Kidney (tissue), 14 donors: ENCODE measurements around the gene COBL. TPM values are rescaled to one million over a fixed set of nuclear protein-coding genes. Genes with fewer than 3 reads are reported as not detected.

Experiments
- DNase-seq, 5 donors: peaks; one replicate each; pipeline ENCODE4 v3.0.0-alpha.2; 2013 to 2020
- FAIRE-seq: peaks from 2 replicates; lab custom pipeline; 2012; peaks lifted over from hg19 to GRCh38; lab: Jason Lieb, UNC
- H3K27ac ChIP-seq, 2 donors: one replicate each; pipeline ENCODE4 v1.7.0; 2013; ENCODE audit warnings: low read depth in 2 of 2, low read length in 2 of 2, inconsistent platforms in 1 of 2
- H3K27me3 ChIP-seq: one replicate; pipeline ENCODE4 v1.7.1; 2013; ENCODE audit warnings: low read length, inconsistent platforms; ENCODE audit not compliant: control insufficient read depth, insufficient read depth
- H3K36me3 ChIP-seq, 3 donors: one replicate each; pipeline versions ENCODE4 v1.7.0 to v1.7.1; 2013; ENCODE audit warnings: low read length in 3 of 3, control low read depth in 1 of 3, inconsistent platforms in 1 of 3; ENCODE audit not compliant: insufficient read depth in 3 of 3, control insufficient read depth in 2 of 3
- H3K4me1 ChIP-seq, 3 donors: one replicate each; pipeline versions ENCODE4 v1.7.0 to v1.7.1; 2013; ENCODE audit warnings: low read length in 3 of 3, inconsistent platforms in 1 of 3, low read depth in 1 of 3; ENCODE audit not compliant: control insufficient read depth in 2 of 3, insufficient read depth in 2 of 3
- H3K4me3 ChIP-seq, 3 donors: one replicate each; pipeline versions ENCODE4 v1.7.0 to v1.8.1; 2013; ENCODE audit warnings: low read length in 3 of 3, control low read depth in 1 of 3, inconsistent platforms in 1 of 3
- H3K9ac ChIP-seq, 3 donors: one replicate each; pipeline versions ENCODE4 v1.7.0 to v1.7.1; 2013; ENCODE audit warnings: low read length in 3 of 3, control low read depth in 1 of 3, inconsistent platforms in 1 of 3
- H3K9me3 ChIP-seq, 3 donors: one replicate each; pipeline versions ENCODE4 v1.7.0 to v1.7.1; 2013; ENCODE audit warnings: low read length in 3 of 3, control low read depth in 1 of 3, inconsistent platforms in 1 of 3; ENCODE audit not compliant: control insufficient read depth in 2 of 3, insufficient read depth in 1 of 3
- intact Hi-C: fragments of 100-400 bp; cut with DNase I; formaldehyde crosslinking; loops from one replicate; pipeline ENCODE4 v1.11.1; 2022
- polyA plus RNA-seq: library from polyadenylated mRNA; stranded (reverse); fragments of 350-450 nt; fragmentation: Illumina TruSeq; extraction: RNeasy Lipid Tissue Mini Kit (QIAGEN cat#74804); gene quantifications from one replicate; pipeline ENCODE4 v1.2.3, GENCODE V29; 2014; ENCODE audit warnings: low read depth, low replicate concordance; ENCODE audit not compliant: insufficient read depth
- total RNA-seq: library from RNA; stranded (reverse); fragmentation: NEBNext Ultra II Directional; extraction: Animal tissue kit (Norgen Biotek cat#: 25700); gene quantifications from one replicate; pipeline ENCODE4 v1.2.1, GENCODE V29; 2021
- TF ChIP-seq, protein P1 (sequence below): IDR thresholded peaks from 3 replicates; pipeline ENCODE4 v1.5.1; 2012; ENCODE audit warnings: mild to moderate bottlenecking, moderate library complexity, borderline replicate concordance; ENCODE audit not compliant: insufficient read depth; ENCODE audit errors: extremely low read depth
- donor health status: control.
- donor health status: control.
- donor health status: control.
- donor health status: control.
- donor health status: control.
- donor health status: DM: yes; HTN: yes; CAD: no.
- donor health status: Normal renal cell carcinoma (clear cell type).

Gene COBL
- total and polyA plus RNA-seq, 2 donors from 2014 or later = 9.8 to 42.7 TPM

- no peak overlapping the region for H3K4me3 ChIP-seq
- H3K9ac ChIP-seq = no peak overlapping the region
- H3K9me3 ChIP-seq = no peaks in the 10 kb centered on the region
- TF ChIP-seq, protein P1, sequence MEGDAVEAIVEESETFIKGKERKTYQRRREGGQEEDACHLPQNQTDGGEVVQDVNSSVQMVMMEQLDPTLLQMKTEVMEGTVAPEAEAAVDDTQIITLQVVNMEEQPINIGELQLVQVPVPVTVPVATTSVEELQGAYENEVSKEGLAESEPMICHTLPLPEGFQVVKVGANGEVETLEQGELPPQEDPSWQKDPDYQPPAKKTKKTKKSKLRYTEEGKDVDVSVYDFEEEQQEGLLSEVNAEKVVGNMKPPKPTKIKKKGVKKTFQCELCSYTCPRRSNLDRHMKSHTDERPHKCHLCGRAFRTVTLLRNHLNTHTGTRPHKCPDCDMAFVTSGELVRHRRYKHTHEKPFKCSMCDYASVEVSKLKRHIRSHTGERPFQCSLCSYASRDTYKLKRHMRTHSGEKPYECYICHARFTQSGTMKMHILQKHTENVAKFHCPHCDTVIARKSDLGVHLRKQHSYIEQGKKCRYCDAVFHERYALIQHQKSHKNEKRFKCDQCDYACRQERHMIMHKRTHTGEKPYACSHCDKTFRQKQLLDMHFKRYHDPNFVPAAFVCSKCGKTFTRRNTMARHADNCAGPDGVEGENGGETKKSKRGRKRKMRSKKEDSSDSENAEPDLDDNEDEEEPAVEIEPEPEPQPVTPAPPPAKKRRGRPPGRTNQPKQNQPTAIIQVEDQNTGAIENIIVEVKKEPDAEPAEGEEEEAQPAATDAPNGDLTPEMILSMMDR = no peak
- no peaks in the 10 kb centered on the region for H3K36me3 ChIP-seq
- H3K27me3 ChIP-seq = no peaks in the 10 kb centered on the region
- no peak for DNase-seq
- intact Hi-C loops = loop anchor here (10.0 kb wide), 1 partner anchor 683 kb away; no protein-coding TSS in a partner anchor
- no peak overlapping the region for H3K27ac ChIP-seq
- H3K4me1 ChIP-seq = no peaks in the 10 kb centered on the region
- no peak for FAIRE-seq
Measured at GRCh38 chr7:51148216-51148615, 168.4 kb downstream of the COBL start.

DNA sequence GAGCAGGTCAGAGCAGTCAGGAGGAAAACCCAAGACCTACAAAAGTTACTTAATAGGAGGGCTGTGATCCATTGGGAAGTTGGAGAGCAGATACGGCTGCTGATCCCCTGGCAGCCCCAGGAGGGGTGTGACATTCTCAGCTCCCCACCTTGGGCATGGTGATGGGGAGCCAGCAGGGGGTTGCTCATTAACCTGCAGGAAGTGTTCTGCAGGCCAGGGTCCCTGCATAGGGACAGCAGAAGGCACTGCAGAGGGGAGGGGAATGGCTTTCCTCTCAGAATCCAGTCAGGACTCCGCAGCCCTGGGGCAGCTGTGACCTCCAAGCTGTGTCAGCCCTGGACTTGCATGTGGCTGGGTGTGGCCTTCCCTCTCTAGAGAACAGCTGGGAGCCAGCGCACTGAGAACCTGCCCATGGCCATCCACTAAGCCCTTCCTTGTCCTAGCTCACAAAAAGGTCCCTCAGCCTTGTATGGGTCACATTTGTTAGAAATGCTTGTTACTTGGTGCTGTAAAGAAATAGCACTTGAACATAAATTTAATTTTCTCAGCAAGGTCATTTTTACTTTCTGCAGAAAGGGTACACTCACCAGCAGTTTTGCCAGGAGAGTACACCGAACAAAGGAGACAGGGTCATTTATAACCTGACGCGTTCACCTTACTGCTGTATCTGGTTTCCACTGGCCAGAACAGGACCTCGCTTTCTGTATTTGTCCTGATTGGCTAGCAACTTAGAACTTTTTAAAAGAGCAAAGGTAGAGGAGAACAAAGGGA is 169.6 kb downstream of the COBL start:
- FAIRE-seq = no peak
- TF ChIP-seq, protein P1 = no peak
- Histone ChIP-seq H3K9me3 (no peaks in the 10 kb centered on the region), H3K36me3 (no peaks in the 10 kb centered on the region), H3K4me1 (no peaks in the 10 kb centered on the region), H3K4me3 (no peak overlapping the region), H3K27me3 (no peaks in the 10 kb centered on the region), H3K27ac (no peak overlapping the region), H3K9ac (no peak overlapping the region)
- DNase-seq = no peak
- intact Hi-C loops = loop anchor here (10.0 kb wide), 1 partner anchor 682 kb away; no protein-coding TSS in a partner anchor

DNA sequence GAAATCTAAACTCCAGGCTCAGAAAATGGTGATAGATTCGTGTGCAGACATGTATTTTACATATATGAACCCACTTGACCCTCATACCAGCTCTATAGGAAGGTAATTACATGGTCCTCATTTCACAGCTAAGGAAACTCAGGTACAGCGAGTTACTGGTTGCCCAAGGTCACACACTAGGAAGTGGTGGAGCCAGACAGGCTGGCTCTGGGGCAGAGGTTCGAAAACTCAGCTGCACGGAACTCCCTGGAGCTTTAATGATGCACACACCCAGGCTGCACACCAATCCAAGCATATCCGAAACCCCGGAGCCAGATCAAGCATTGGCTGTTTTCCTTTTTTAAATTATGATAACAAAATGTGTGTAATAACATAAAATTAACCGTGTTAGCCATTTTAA is 172.4 kb downstream of the COBL start:
- peaks cover 0 to 3% (median 0%) of the 10 kb centered on the region in 3 donors for H3K4me1 ChIP-seq
- H3K36me3 ChIP-seq = no peaks in the 10 kb centered on the region
- TF ChIP-seq, protein P1 = no peak
- H3K4me3 ChIP-seq = no peak overlapping the region
- intact Hi-C loops = loop anchor here (10.0 kb wide), 1 partner anchor 679 kb away; no protein-coding TSS in a partner anchor
- FAIRE-seq (no peak), DNase-seq (no peak)
- no peaks in the 10 kb centered on the region for H3K27me3 ChIP-seq
- no peak overlapping the region for H3K9ac ChIP-seq
- no peaks in the 10 kb centered on the region for H3K9me3 ChIP-seq
- H3K27ac ChIP-seq = no peak overlapping the region
